HTR-8/SVneo (cell line): ENCODE measurements around the gene A2ML1.
"Not testable (repeated sequence)": the region's sequence is repeated elsewhere in the genome, so short reads cannot be mapped to it uniquely, and the experiment has no call there.

Experiments used
- DNase-seq: peaks from one replicate; pipeline ENCODE4 v3.0.0; 2011; ENCODE audit warnings: low spot score, mixed read lengths; ENCODE audit not compliant: insufficient read length
- FAIRE-seq: peaks from 2 replicates; lab custom pipeline; 2011; peaks lifted over from hg19 to GRCh38; lab: Jason Lieb, UNC

The A2ML1 gene

GRCh38 chr12:8841778-8842177 lies 19.4 kb downstream of the A2ML1 start:
- FAIRE-seq: no peak
- DNase-seq: no peak

- FAIRE-seq: no peak
Observed at GRCh38 chr12:8844665-8845064, 22.2 kb downstream of the A2ML1 start.

GRCh38 chr12:8846305-8846704 lies 23.9 kb downstream of the A2ML1 start:
- FAIRE-seq (no peak), DNase-seq (no peak)

More at GRCh38 chr12:8844665-8845064, 22.2 kb downstream of the A2ML1 start:
- no peak for DNase-seq

GRCh38 chr12:8847435-8847834 lies 25.0 kb downstream of the A2ML1 start:
- FAIRE-seq: no peak
- DNase-seq: no peak

GRCh38 chr12:8849876-8850275 lies 27.5 kb downstream of the A2ML1 start:
- DNase-seq (no peak), FAIRE-seq (no peak)

GRCh38 chr12:8852119-8852518 lies 29.7 kb downstream of the A2ML1 start:
- FAIRE-seq (no peak), DNase-seq (no peak)

- FAIRE-seq: no peak
- DNase-seq: no peak
Observed at GRCh38 chr12:8855891-8856290, 33.5 kb downstream of the A2ML1 start.

GRCh38 chr12:8859448-8859847 lies 37.0 kb downstream of the A2ML1 start:
- FAIRE-seq: not testable (repeated sequence)

GRCh38 chr12:8860165-8860961 lies 37.9 kb downstream of the A2ML1 start:
- DNase-seq (no peak), FAIRE-seq (no peak)

More at GRCh38 chr12:8859448-8859847, 37.0 kb downstream of the A2ML1 start:
- DNase-seq: not testable (repeated sequence)

- no peak for FAIRE-seq
Observed at GRCh38 chr12:8866429-8866828, 44.0 kb downstream of the A2ML1 start.

GRCh38 chr12:8867009-8867408 lies 44.6 kb downstream of the A2ML1 start:
- FAIRE-seq: no peak

More at GRCh38 chr12:8866429-8866828, 44.0 kb downstream of the A2ML1 start:
- no peak for DNase-seq

GRCh38 chr12:8867786-8868185 lies 45.4 kb downstream of the A2ML1 start:
- FAIRE-seq: no peak
- DNase-seq: no peak

More at GRCh38 chr12:8867009-8867408, 44.6 kb downstream of the A2ML1 start:
- DNase-seq: no peak

GRCh38 chr12:8870586-8870985 lies 48.2 kb downstream of the A2ML1 start:
- FAIRE-seq: no peak
- no peak for DNase-seq

GRCh38 chr12:8871068-8871467 lies 48.6 kb downstream of the A2ML1 start:
- FAIRE-seq (no peak), DNase-seq (no peak)

- no peak for DNase-seq
- no peak for FAIRE-seq
Observed at GRCh38 chr12:8876887-8877286, 54.5 kb downstream of the A2ML1 start.

- no peak for DNase-seq
- FAIRE-seq: no peak
Observed at GRCh38 chr12:8886502-8887284, 64.3 kb downstream of the A2ML1 start.

- FAIRE-seq: no peak
- no peak for DNase-seq
Observed at GRCh38 chr12:8887285-8887715, 64.9 kb downstream of the A2ML1 start.

- FAIRE-seq: no peak
- DNase-seq: peak; percentile 51
Observed at GRCh38 chr12:8890313-8891085, 68.1 kb downstream of the A2ML1 start.

GRCh38 chr12:8891976-8892375 lies 69.6 kb downstream of the A2ML1 start:
- no peak for FAIRE-seq
- no peak for DNase-seq

GRCh38 chr12:8894378-8894777 lies 72.0 kb downstream of the A2ML1 start:
- DNase-seq (no peak), FAIRE-seq (no peak)
